Measurements from ENCODE around the gene CFAP251. TPM values are rescaled to one million over a fixed set of nuclear protein-coding genes. Genes with fewer than 3 reads are reported as not detected.
"Not testable (repeated sequence)": the region's sequence is repeated elsewhere in the genome, so short reads cannot be mapped to it uniquely, and the experiment has no call there.

CFAP251 gene
- total and polyA plus RNA-seq, 2 donors = 0.52 to 3.0 TPM

DNA sequence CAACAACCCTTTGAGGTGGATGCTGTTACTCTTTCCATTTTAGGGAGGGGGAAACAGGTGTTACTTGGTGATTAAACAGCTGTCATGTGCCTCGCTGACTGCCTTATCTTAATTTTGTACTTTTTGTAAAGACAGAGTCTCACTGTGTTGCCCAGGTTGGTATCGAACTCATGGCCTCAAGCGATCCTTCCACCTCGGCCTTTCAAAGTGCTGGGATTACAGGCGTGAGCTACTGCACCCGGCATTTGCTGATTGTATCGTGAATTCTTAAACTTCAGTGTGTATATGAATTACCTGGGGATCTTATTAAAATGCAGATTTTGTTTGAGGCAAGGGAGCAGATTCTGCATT, 29.1 kb upstream of the CFAP251 start:
- DNase-seq (ENCODE audit: extremely low spot score) = no peak
- 2% methylated on average over 7 of the region's 7 CpGs for WGBS
- H3K4me3 ChIP-seq (ENCODE audit: low read depth, low read length) = peak overlapping the region; percentile 62
- peaks cover 4% of the 10 kb centered on the region for H3K4me1 ChIP-seq (ENCODE audit: insufficient read depth)
- no peaks in the 10 kb centered on the region for H3K36me3 ChIP-seq (ENCODE audit: insufficient read depth)
- H3K27ac ChIP-seq (ENCODE audit: low read depth) = no peak overlapping the region

DNA sequence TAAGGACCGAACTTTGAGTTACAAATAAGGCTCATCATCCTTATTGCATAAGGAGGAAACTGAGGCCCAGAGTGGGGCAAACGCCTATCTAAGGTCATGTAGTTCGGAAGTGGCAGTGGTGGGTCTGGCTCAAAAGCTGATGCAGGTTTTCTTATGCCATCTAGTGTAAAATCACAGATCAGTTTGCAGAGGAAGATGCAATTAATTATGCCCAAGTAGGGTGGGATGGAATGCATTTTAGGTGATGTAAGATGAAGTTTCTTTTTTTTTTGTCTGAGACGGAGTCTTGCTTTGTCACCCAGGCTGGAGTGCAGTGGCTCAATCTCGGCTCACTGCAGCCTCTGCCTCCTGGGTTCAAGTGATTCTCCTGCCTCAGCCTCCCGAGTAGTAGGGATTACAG, 28.7 kb upstream of the CFAP251 start:
- H3K4me1 ChIP-seq (ENCODE audit: insufficient read depth); DNase-seq (ENCODE audit: extremely low spot score); H3K27ac ChIP-seq (ENCODE audit: low read depth); H3K36me3 ChIP-seq (ENCODE audit: insufficient read depth): not testable (repeated sequence)
- H3K4me3 ChIP-seq (ENCODE audit: low read depth, low read length) = peak overlapping the region; percentile 62
- WGBS = 43% methylated on average over 6 of the region's 6 CpGs

DNA sequence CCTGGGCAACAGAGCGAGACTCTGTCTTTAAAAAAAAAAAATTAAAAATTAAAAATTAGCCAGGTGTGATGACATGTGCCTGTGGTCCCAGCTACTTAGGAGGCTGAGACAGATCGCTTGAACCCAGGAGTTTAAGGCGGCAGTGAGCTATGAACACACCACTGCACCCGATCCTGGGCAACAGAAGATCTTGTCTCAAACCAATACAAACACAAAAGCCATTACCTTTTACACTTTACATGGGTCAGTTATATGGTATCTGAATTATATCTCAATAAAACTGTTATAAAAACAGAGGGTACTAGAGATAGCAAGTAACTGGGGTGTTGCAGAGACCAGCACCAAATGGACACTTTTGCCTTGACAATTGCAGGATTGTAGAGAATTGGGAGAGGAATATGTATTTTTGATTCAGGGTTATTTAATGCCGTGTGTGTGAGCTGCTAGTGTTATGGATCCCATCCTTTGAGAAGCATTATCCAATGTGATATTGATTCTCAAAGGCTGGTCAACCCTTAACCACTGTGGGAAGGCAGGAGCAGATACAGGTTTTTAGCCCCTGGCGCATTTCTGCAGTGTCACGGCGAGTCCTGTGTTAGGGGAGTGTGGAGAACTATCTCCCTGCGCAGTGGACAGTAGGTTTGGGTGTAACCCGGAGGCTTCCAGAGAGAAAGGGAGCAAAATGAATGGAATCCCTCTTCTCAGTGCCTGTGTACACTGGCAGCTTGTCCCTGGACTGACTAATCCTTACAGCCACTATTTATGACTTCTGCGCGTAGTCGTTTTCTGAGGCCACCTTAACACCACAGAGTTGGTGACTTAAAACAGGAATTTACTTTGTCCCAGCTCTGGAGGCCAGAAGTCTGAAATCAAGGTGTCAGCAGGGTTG, 25.5 kb upstream of the CFAP251 start:
- Histone ChIP-seq H3K4me3 (ENCODE audit: low read depth, low read length) (no peak overlapping the region), H3K36me3 (ENCODE audit: insufficient read depth) (peaks cover 4% of the 10 kb centered on the region), H3K4me1 (ENCODE audit: insufficient read depth) (peaks cover 4% of the 10 kb centered on the region), H3K27ac (ENCODE audit: low read depth) (no peak overlapping the region)
- WGBS = 79% methylated on average over 13 of the region's 13 CpGs
- no peak for DNase-seq (ENCODE audit: extremely low spot score)

DNA sequence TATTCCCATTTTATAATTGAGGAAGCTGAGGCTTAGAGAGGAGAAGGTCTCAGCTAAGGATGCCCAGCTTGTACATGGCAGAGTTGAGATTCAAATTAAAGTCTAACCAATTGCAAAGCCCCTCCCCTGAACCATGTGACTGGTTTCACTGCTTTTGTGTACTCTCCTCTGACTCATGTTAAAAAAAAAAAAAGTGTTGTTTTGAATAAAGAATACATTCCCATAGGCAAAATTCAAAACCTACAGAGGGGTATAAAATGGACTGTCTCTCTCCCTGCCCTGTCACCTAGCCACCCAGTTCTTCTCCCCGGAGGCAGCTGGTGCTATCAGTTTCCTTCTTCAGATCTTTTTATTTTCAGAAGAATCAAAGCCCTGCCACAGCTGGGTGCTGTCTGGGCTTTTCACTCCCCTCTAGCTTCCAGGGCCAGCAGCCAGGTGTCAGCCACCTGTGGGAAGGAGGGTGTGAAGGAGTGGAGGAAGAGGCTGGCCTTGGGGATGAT, 24.4 kb upstream of the CFAP251 start:
- Histone ChIP-seq H3K36me3 (ENCODE audit: insufficient read depth) (peaks cover 4% of the 10 kb centered on the region), H3K4me3 (ENCODE audit: low read depth, low read length) (no peak overlapping the region)
- WGBS = 38% methylated on average over 1 of the region's 1 CpG

DNA sequence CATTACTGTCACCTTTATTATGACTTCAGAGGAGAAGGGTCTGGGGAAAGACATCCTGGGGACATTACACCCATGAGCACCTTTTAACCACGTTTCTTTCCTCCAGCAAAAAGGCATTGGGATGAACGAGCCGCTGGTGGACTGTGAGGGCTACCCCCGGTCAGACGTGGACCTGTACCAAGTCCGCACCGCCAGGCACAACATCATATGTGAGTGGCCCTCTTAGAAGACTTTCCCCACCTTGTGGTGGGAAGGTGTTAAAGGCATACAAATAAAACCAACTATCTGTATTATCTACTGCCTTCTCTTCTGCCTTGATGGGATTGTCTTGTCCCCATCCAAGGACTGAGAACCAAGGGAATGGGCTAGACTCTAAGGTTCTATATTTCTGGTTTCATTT, 23.8 kb upstream of the CFAP251 start:
- H3K27ac ChIP-seq (ENCODE audit: low read depth) = no peak overlapping the region

More for the DNA sequence above, 24.4 kb upstream of the CFAP251 start:
- peak; percentile 32 for DNase-seq (ENCODE audit: extremely low spot score)
- Histone ChIP-seq H3K27ac (ENCODE audit: low read depth) (no peak overlapping the region), H3K4me1 (ENCODE audit: insufficient read depth) (peaks cover 4% of the 10 kb centered on the region)

DNA sequence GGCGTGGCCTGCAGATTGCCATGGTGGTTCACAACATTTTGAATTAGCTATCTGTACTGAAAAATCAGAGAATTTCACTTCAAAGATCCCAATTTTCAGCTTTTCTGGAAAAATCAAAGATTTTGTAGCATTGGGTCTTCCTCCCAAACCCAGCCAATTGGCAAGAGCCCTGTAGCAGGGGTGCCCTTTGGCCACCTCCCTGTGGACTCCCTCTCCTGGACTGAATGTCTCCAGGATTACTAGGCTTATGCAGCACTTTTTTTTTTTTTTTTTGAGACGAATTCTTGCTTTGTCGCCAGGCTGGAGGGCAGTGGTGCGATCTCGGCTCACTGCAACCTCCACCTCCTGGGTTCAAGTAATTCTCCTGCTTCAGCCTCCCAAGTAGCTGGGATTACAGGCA, 20.1 kb upstream of the CFAP251 start:
- H3K4me1 ChIP-seq (ENCODE audit: insufficient read depth) = peaks cover 1% of the 10 kb centered on the region
- WGBS = 84% methylated on average over 5 of the region's 5 CpGs
- H3K4me3 ChIP-seq (ENCODE audit: low read depth, low read length) = no peak overlapping the region
- H3K27ac ChIP-seq (ENCODE audit: low read depth) = no peak overlapping the region
- H3K36me3 ChIP-seq (ENCODE audit: insufficient read depth) = peaks cover 11% of the 10 kb centered on the region
- DNase-seq (ENCODE audit: extremely low spot score) = no peak

More for the DNA sequence above, 23.8 kb upstream of the CFAP251 start:
- no peak overlapping the region for H3K4me3 ChIP-seq (ENCODE audit: low read depth, low read length)
- peaks cover 4% of the 10 kb centered on the region for H3K36me3 ChIP-seq (ENCODE audit: insufficient read depth)
- 42% methylated on average over 7 of the region's 7 CpGs for WGBS
- DNase-seq (ENCODE audit: extremely low spot score) = no peak
- H3K4me1 ChIP-seq (ENCODE audit: insufficient read depth) = peaks cover 2% of the 10 kb centered on the region

DNA sequence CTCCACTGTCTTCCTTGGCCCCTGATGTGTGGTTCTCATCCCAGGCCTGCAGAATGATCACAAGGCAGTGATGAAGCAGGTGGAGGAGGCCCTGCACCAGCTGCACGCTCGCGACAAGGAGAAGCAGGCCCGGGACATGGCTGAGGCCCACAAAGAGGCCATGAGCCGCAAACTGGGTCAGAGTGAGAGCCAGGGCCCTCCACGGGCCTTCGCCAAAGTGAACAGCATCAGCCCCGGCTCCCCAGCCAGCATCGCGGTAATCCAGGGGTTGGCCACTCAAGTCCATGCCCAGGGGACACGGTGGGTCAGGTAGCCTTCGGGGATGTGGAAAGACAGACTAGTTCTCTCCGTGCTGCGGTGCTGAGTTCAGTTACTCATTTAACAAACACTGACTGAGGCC, 18.8 kb upstream of the CFAP251 start:
- H3K36me3 ChIP-seq (ENCODE audit: insufficient read depth) = peaks cover 11% of the 10 kb centered on the region
- no peak for DNase-seq (ENCODE audit: extremely low spot score)
- H3K4me1 ChIP-seq (ENCODE audit: insufficient read depth) = no peaks in the 10 kb centered on the region
- WGBS = 95% methylated on average over 14 of the region's 14 CpGs
- no peak overlapping the region for H3K4me3 ChIP-seq (ENCODE audit: low read depth, low read length)
- H3K27ac ChIP-seq (ENCODE audit: low read depth) = no peak overlapping the region

DNA sequence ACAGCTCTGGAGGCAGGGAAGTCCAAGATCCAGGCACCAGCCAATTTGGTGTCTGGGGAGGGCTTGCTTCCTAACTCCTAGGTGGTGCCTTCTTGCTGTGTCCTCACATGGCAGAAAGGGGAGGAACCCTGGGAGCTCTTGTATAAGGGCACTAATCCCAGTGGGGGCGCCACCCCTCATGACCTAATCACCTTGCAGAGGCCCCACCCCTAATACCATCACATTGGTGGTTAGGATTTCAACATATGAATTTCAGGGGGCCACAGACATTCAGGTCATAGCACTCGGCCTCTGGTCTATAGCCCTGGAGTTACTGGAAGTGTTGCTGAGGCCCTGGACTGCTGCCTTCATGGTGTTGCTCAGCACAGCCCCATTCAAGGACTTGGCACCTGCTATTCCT, 15.2 kb upstream of the CFAP251 start:
- no peak overlapping the region for H3K27ac ChIP-seq (ENCODE audit: low read depth)
- peaks cover 6% of the 10 kb centered on the region for H3K36me3 ChIP-seq (ENCODE audit: insufficient read depth)
- H3K4me1 ChIP-seq (ENCODE audit: insufficient read depth) = no peaks in the 10 kb centered on the region
- no peak overlapping the region for H3K4me3 ChIP-seq (ENCODE audit: low read depth, low read length)
- DNase-seq (ENCODE audit: extremely low spot score) = no peak
- WGBS = 96% methylated on average over 2 of the region's 2 CpGs

DNA sequence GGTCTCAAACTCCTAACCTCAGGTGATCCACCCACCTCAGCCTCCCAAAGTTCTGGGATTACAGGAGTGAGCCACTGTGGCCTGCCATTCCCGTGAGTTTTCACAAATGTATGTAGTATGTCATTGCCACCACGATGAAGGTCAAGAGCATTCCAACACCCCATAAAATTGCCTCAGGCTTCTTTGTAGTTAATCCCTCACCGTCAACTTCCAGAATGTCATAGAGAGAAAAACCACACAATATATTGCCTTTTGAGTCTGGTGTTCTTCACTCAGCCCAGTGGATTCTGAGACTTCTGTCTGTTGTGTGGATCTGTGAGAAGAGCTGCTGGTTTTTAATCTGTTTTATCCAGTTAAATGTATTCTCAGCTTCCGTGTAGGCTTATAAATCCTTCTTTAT, 12.6 kb upstream of the CFAP251 start:
- Histone ChIP-seq H3K4me1 (ENCODE audit: insufficient read depth) (no peaks in the 10 kb centered on the region), H3K27ac (ENCODE audit: low read depth) (no peak overlapping the region), H3K4me3 (ENCODE audit: low read depth, low read length) (no peak overlapping the region), H3K36me3 (ENCODE audit: insufficient read depth) (peaks cover 6% of the 10 kb centered on the region)
- 40% methylated on average over 4 of the region's 4 CpGs for WGBS
- DNase-seq (ENCODE audit: extremely low spot score) = no peak

DNA sequence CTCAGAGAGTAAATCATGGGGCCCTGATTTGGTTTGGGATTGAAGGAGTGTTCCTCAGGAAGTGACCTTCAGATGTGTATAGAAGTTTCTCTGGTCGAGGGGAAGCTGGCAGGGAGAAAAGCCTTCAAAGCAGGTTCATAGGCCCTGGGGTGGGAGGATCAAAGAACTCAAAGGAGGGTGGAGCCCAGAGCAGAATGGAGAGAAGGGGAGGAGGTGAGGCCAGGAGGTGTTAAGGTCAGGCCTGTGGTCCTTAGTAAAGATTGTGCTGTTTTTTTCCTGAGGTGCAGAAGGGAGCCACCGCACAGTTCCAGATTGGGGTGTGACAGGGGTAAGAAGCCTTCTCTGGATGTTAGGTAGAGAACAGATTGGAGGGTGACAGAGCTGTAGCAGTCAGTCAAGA, 9.7 kb upstream of the CFAP251 start:
- no peak overlapping the region for H3K27ac ChIP-seq (ENCODE audit: low read depth)
- H3K4me1 ChIP-seq (ENCODE audit: insufficient read depth) = no peaks in the 10 kb centered on the region
- 67% methylated on average over 2 of the region's 2 CpGs for WGBS
- H3K4me3 ChIP-seq (ENCODE audit: low read depth, low read length) = no peak overlapping the region
- no peaks in the 10 kb centered on the region for H3K36me3 ChIP-seq (ENCODE audit: insufficient read depth)
- DNase-seq (ENCODE audit: extremely low spot score) = no peak

DNA sequence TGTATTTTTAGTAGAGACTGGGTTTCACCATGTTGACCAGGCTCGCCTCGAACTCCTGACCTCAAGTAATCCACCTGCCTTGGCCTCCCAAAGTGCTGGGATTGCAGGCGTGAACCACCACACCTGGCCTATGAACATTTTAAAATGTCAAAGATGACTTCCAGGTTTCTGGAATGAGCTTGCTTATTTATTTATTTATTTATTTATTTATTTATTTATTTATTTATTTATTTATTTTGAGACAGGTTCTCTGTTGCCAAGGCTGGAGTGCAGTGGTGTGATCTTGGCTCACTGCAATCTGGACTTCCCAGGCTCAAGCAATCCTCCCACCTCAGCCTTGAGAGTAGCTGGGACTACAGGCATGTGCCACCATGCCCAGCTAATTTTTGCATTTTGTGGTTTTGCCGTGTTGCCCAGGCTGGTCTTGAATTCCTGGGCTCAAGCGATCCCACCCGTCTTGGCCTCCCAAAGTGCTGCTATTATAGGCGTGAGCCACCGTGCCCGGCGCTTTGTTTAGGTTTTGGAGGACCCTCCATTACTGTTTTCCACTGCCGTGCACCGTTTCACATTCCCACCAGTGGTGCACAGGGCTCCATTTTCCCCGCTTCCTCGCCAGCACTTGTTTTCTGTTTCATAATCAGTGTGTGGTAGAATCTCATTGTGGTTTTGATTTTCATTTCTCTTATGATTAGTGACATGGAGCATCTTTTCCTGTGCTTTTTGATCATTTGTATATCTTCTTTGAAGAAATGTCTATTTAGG, 6.4 kb upstream of the CFAP251 start:
- Histone ChIP-seq H3K4me1 (ENCODE audit: insufficient read depth) (no peaks in the 10 kb centered on the region), H3K27ac (ENCODE audit: low read depth) (no peak overlapping the region), H3K4me3 (ENCODE audit: low read depth, low read length) (no peak overlapping the region), H3K36me3 (ENCODE audit: insufficient read depth) (peaks cover 2% of the 10 kb centered on the region)
- no peak for DNase-seq (ENCODE audit: extremely low spot score)
- 92% methylated on average over 14 of the region's 14 CpGs for WGBS

DNA sequence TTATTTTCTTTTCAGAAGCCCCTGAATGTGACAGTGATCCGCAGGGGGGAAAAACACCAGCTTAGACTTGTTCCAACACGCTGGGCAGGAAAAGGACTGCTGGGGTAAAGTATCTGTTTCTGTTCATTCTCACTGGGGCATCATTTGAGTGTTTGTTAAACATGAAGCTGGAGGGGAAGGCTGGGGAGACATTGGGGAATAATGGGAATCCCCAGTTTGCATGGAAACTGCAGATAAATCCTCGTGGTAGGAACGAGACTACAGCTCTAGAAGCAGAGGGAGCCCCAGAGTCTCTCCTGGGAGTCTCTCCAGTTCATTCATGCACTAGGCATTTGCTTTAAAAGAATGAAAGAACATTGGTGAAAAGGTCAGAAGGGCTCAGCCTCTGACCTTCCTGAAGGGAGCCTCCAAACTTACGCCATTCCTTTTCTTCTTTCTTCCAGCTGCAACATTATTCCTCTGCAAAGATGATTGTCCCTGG, 2.5 kb upstream of the CFAP251 start:
- DNase-seq (ENCODE audit: extremely low spot score) = no peak
- no peaks in the 10 kb centered on the region for H3K4me1 ChIP-seq (ENCODE audit: insufficient read depth)
- WGBS = 77% methylated on average over 5 of the region's 5 CpGs
- H3K36me3 ChIP-seq (ENCODE audit: insufficient read depth) = peaks cover 2% of the 10 kb centered on the region
- H3K4me3 ChIP-seq (ENCODE audit: low read depth, low read length) = no peak overlapping the region
- H3K27ac ChIP-seq (ENCODE audit: low read depth) = no peak overlapping the region

DNA sequence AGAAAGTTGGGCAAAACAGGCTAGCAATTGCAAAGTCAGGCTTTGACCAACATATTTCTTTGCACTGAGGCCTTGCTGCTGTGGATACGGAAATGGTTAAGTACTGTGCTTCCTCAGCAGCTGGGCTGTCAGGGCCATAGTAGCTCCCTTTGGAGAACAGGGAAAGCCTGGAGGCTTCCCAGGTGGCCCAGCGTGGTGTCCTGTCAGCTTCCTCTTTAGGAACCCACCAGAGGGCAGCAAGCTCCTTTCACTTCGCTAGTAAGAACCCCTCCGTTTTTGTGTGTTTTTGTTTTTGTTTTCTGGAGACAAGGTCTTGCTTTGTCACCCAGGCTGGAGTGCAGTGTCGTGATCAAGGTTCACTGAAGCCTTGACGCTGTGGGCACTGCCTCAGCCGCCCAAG, 1.7 kb upstream of the CFAP251 start:
- no peak for DNase-seq (ENCODE audit: extremely low spot score)
- H3K36me3 ChIP-seq (ENCODE audit: insufficient read depth) = peaks cover 2% of the 10 kb centered on the region
- WGBS = 55% methylated on average over 7 of the region's 7 CpGs
- H3K27ac ChIP-seq (ENCODE audit: low read depth) = no peak overlapping the region
- H3K4me3 ChIP-seq (ENCODE audit: low read depth, low read length) = no peak overlapping the region
- H3K4me1 ChIP-seq (ENCODE audit: insufficient read depth) = no peaks in the 10 kb centered on the region

DNA sequence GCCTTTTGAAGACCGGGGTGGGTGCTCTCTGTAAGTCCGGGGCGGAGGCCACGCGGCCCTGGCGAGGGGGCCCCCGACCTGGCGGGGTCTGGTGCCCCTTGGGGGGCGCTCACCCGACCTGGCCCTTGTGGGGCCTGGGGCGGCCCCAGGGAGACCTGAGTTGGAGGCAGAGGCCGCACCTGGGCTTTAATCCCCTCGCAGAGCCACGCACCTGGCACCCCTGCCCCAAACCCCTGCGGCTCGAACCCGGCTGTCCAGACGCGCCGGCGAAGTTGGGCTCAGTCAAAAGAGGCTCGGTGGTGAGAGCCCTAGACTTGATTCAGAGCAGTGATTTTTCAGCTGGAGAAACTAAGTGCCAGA, 267 bp downstream of the CFAP251 start:
- H3K4me3 ChIP-seq (ENCODE audit: low read depth, low read length) = peak overlapping the region; percentile 29
- 21% methylated on average over 22 of the region's 22 CpGs for WGBS
- no peak overlapping the region for H3K27ac ChIP-seq (ENCODE audit: low read depth)
- DNase-seq (ENCODE audit: extremely low spot score) = no peak
- H3K4me1 ChIP-seq (ENCODE audit: insufficient read depth) = no peaks in the 10 kb centered on the region
- H3K36me3 ChIP-seq (ENCODE audit: insufficient read depth) = peaks cover 2% of the 10 kb centered on the region
